ENCODE data around the gene SEC22C.

SEC22C gene

DNA sequence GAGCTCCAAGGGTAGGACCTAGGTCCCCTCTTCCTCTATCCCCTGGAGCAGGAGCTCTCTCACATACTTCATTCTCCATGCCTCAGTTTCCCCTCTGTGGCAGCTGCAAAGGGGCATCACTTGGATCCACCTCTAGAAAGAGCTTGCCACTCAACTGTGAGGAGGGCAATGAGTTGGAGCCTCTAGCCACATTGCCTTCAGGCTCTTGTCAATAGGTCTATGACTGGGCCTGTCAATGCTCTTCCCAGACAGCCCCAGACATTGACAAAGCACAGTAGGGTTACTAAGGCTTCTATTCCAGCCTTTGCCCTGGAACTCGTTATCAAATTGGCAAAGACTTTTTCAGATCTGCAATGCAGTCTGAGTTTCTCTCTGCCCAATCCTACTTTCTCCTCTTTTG, 83.7 kb downstream of the SEC22C start:
- DNase-seq (ENCODE audit: low read depth in 3 of 3): no peak

All from stimulated activated CD4-positive, alpha-beta T cell treated with anti-CD3 and anti-CD28 coated beads, TNF-alpha, amount 100 ng/mL, for 4 hours (primary cell).